ENCODE results near the gene RAG1.
A peak's percentile ranks its signal among the peaks of the same experiment; 100 is the strongest.
"Not testable (repeated sequence)": the region's sequence is repeated elsewhere in the genome, so short reads cannot be mapped to it uniquely, and the experiment has no call there.

The RAG1 gene

GRCh38 chr11:36567694-36568093 lies at the start of gene RAG1:
Gene RAG1, plus strand, starts transcription at chr11:36568007. Its CDS starts 5,298 bp downstream, at chr11:36573305.
- DNase-seq: no peak

DNA sequence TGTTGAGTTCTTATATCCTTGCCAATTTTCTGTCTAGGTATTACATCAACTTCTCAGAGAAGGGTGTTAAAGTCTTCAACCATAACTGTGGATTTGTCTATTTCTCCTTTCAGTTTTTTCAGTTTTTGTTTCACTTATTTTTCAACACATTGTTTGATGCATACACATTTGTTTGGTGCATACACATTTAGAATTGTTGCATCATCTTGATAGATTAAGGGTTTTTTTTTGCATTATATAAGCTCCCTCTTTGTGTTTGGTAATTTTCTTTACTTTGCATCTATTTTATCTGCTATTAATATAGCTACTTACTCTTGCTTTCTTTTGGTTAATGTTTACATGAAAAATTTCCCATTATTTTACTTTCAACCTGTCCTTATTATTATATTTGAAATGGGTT lies 37.0 kb upstream of the RAG1 start:
- DNase-seq: no peak

- DNase-seq: peak; percentile 19
Measured at GRCh38 chr11:36532941-36533601, 34.7 kb upstream of the RAG1 start.

GRCh38 chr11:36534276-36534840 lies 33.4 kb upstream of the RAG1 start:
- DNase-seq: no peak

DNA sequence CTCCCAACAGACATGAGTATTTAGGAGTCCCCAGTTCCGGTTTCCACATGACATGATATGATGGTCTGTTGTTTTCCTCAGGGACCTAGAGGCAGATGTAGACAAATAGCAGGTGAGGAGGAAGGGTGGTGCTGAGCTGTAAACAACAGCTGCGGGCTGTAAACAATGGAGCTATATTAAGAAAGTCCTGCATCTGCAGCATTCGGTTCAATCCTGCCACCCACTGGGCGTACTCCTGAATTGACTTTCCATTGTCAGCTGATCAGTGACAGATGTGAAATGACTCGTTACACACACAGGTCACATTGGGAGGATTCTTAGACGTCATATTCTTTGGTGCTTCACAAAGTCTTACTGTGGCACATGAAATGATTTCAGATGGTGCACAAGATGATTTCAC lies 26.8 kb upstream of the RAG1 start:
- peak; percentile 70 for DNase-seq

DNA sequence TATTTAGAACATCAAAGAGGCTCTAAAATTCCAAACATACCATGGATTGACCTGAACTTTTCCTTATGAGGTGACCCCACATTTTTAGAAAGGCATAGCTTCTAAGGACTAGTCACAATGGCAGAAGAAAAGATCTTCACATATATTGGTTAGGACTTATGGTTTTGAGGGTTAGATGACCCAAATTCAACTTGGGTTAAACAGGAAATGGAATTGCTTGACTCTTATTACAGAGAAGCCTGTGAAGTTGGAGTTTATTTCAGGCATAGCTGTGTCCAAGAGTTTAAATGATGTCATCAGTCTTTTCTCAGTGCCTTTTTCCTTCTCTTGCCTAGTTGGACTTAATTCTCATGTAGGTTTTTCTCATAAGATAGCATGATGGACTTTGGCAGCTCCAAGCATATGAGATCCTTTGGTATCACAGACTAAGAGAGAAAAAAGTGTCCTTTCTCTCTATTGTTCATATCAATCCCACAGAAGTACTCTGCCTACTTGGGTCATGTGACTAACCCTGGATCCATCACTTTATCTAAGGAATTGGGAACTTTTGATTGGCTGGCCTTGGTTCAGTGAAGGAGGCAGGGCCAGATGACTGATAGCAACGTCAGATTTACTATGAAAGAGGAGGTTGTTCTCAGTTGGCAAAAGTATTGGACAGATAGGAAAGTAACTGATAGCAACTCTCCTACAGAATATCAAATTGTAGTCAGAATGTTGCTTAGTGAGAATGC lies 17.3 kb upstream of the RAG1 start:
- DNase-seq: no peak

GRCh38 chr11:36557390-36557789 lies 10.4 kb upstream of the RAG1 start:
- DNase-seq: not testable (repeated sequence)

GRCh38 chr11:36557991-36558390 lies 9.8 kb upstream of the RAG1 start:
- DNase-seq: no peak

DNA sequence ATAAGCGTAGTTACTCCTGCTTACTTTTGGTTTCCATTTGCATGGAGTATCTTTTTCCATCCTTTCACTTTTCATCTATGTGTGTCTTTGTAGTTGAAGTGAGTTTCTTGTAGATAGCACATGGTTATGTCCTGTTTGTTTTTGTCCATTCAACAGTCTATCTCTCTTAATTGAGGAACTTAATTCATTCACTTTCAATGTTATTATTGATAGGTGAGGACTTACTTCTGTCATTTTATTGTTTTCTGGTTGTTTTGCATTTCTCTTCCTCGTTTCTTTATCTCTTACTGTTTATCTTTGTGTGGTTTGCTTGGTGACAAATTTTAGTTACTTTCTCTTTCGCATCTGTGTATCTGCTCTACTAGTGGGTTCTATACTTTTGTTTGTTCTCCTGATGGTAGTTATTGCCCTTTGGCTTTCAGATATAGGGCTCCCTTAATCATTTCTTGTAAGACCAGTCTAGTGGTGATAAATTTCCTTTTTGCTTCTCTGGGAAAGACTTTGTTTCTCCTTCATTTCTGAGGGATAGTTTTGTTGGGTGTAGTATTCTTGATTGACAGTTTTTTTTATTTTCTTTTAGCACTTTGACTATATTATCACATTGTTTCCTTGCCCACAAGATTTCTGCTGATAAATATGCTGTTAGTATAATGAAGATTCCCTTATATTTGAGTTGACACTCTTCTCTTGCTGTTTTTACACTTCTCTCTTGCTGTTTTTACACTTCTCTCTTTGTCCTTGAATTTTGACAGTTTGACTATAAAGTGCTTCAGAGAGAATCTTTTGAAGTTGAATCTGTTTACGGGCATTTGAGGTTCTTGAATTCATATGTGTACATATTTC lies 9.0 kb upstream of the RAG1 start:
- no peak for DNase-seq

DNA sequence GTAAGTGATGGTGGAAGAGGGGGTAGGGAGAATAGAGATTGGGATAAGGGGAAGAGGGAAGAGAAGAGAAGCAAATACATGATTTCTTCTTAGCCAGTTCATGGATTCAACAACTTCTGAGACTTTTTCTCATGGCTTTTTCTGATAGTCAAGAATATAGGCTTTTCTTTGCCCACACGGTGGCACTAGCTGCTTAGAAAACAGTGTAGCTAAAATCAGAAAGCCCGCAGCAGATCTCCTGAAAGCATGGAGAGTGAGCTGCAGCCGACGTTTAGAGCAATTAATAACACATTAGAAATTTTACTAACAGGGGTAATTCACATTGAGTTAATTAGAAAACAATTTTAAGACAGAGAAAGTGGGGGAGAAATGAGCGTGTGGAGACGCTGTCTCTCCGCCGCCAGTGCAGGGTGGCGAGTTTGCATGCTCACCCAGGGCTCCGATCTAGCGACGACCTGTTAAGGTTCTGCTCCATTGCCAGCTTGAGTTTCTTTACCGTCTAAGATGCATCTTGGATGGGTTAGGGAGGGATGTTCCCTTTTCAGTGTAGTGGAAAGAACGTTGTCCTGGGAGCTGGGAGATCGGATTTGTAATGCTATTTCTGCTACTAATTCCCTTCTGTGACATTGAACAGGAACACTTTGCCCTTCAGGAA lies 3.3 kb upstream of the RAG1 start:
- peak; percentile 73 for DNase-seq

DNA sequence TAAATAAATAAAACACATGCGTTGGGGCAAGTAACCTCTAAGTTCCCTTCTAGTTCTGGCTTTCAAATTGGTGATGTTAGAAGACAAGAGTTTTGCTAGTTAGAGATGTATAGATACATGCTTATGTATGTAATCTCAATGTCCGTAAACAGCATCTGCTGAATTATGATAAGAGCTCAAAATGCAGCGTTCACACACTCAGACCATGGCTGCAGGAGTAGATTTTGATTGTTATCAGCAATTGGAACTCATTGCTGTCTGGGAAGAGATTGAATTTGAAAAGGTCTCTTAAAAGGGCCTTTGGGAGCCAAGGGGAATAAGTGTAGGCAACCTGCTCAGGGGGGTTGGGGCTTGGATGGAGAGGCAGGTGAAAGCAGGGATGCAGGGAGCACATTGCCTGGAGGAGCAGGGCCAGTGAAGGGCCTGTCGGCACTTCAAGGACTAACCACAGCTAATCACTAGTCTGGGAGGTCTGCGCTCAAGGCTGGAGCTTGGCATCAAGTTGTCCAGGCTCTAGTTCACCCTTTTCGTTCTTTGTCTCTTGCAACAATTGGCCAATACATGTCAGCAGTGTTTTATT lies 2.7 kb upstream of the RAG1 start:
- DNase-seq: no peak

DNA sequence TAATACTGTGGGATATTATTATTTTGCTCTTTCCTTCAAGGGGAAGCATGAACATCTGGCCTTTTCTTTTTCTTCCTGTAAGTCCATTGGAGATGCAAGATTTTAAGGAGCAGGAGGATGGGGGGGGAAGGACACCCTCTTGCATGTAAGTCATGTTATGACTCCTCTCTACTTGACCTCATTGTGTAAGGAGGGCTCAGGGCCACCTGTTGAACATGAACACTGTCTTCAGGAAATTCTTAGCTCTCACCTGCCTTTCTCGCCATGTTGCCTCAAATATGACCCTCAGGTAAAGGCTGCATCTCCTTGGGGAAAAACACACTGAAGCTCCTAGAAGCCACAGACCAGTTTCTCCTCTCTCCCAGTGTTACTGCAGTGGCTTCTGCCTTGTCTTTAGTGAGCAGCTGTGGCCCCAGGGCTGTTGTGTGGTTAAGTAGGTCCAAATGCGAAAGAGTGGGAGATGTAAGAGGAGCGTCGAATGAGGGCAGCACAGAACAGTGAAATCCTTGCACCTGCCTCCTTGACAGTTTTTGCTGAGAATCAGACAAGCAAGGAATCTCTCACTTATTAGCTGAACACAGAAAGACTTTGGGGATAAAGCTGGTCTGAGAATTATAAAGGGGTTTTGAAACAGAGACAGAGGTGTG lies 1.3 kb upstream of the RAG1 start:
- no peak for DNase-seq

- no peak for DNase-seq
Measured at GRCh38 chr11:36569095-36569494, 1.3 kb downstream of the RAG1 start.

DNA sequence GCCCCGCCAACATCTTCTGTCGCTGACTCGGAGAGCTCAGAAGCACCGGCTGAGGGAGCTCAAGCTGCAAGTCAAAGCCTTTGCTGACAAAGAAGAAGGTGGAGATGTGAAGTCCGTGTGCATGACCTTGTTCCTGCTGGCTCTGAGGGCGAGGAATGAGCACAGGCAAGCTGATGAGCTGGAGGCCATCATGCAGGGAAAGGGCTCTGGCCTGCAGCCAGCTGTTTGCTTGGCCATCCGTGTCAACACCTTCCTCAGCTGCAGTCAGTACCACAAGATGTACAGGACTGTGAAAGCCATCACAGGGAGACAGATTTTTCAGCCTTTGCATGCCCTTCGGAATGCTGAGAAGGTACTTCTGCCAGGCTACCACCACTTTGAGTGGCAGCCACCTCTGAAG lies 6.7 kb downstream of the RAG1 start:
- no peak for DNase-seq

GRCh38 chr11:36577373-36577772 lies 9.6 kb downstream of the RAG1 start:
- DNase-seq: no peak

- no peak for DNase-seq
Measured at GRCh38 chr11:36577859-36578258, 10.1 kb downstream of the RAG1 start.

- DNase-seq: no peak
Measured at GRCh38 chr11:36578458-36578857, 10.7 kb downstream of the RAG1 start.

DNA sequence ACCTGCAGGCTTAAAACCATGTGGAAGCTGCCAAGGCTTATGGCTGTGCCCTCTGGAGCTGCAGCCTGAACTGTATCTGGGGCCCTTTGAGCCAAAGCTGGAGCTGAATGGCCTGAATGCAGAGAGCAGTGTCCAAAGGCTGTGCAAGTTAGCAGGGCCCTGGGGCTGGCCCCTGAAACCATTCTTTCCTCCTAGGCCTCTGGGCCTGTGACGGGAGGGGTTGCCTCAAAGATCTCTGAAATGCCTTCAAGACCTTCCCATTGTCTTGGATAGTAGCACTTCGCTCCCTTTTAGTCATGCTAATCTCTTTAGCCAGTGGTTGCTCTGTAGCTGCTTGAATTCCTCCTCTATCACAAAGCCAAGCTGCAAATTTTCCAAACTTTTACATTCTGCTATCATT lies 13.7 kb downstream of the RAG1 start:
- no peak for DNase-seq

GRCh38 chr11:36583667-36584066 lies 15.9 kb downstream of the RAG1 start:
- no peak for DNase-seq

GRCh38 chr11:36586543-36586942 lies 18.7 kb downstream of the RAG1 start:
- peak; percentile 40 for DNase-seq

GRCh38 chr11:36588099-36588498 lies 20.3 kb downstream of the RAG1 start:
- DNase-seq: no peak

- DNase-seq: no peak
Measured at GRCh38 chr11:36590513-36590912, 22.7 kb downstream of the RAG1 start.

All from suppressor macrophage treated with lipopolysaccharide for 4 hours (primary cell).